HG03521 (cell line): ENCODE results near the gene SRRD.

Source experiments
- ATAC-seq: cut with Tn5 transposase; IDR thresholded peaks from one replicate; pipeline ENCODE4 v1.9.1; 2021; ENCODE audit warnings: mild to moderate bottlenecking, moderate library complexity; ENCODE audit not compliant: unreplicated experiment

SRRD gene

DNA sequence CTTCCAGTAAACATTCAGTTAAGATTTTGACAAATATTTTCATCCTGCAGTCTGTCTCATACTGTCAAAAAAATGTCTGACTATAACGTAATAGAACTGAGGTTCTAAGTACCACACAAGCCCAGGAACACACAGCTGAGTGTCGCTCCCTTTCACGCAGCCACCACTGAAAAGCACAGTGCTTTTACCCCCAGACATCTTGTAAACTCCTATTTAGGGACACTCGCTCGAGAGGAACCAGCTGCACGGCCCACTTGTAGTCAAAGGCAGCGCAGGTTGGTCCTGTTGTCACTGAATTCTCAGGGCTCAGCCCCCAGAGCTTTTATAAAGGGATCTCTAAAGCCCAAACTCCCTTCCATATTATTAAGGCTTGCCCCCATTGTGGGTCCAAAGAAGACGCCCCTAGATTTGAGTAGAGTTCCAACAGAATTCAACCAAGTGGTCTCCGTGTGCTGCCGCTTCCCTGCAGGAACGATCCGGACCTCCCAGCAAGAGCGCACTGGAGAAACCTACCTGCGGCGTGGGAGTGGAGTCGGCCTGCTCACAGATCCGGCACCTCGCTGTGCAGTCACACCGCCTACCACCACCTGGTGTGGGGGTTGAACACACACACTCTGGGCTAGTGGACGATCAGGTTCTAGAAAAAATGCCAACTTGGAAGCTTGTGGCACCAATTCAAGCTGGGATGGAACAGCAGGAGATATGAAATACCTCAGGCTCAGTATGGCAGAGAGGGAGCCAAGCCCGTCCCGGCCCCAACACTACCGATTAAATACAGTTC is 31.3 kb upstream of the SRRD start:
- no peak for ATAC-seq

DNA sequence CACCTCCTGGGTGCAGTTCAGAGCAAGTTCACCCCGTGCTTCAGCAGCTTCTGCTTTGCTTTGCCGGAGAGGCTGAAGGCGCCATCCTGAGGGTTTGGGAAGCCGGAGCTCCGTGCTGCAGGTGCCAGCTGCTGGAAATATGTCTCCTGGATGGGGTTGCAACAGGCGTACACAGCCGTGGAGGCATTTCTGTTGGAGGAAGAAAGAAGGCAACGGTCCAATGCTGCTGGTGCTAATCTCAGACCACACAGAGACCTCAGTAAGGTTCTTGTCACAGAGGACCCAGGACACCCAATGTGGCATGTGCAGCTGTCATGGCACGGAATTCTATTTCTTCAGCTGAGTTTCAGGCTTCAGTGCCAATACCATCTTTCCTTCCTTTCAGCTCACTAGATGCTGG is 30.5 kb upstream of the SRRD start:
- ATAC-seq = no peak

DNA sequence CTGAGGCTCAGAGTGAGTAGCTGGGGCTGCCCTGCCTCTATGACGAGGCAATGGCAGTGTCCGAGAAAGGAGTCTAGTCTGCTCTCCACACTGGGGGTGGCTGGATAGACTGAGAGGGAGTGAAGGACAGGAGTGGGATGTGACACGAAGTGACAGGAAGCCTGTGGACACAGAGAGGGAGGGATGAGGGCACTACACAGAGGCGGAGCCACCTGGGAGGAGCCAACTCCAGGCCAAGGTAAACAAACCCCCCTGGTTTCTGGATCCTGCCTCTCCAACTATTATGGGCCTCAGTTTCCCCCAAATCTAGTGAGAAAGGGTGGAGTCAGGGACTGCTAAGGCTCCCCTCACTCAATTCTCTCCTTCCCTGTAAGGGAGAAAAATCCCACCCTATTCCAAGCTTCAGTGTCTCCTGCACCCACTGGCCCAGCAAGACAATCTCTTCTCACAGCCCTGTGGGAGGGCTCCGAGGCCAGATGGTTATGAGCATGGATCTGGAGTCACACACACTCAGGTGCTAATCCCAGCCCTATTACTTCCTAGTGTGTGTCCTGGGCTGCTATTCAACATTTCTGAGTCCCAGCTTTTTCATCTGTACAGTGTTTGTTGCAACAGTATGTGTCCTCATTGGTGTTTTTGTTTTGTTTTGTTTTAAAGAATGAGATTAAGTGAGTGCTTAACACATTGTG is 29.7 kb upstream of the SRRD start:
- ATAC-seq = no peak

DNA sequence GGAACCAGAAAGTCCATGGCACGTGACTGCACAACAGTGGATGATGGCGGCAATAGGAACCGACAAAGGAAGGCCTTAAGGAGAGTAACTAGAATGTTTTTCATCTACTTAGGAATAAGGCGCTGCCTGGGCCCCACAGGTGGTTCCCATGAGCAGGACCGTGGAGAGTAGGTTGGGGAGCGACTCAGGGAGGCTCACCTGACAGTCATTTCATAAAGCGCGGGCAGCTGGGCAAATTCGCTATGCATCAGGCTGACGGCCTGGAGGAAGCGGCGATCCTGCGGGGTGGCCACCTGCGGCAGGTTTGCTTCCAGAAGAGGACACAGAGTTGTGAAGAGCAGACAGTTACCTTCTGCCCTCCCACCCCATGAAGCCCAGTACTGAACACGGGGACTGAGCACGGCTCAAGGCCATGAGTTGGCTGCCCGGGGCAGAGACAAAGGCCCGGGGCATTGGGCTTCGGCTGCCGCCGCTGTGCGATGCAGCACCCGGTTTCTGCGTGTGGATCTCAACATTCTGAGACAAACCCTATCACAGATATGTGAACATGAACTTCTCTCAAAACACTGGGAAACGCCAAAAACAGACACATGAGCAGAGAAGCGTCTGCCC is 25.9 kb upstream of the SRRD start:
- ATAC-seq = no peak

DNA sequence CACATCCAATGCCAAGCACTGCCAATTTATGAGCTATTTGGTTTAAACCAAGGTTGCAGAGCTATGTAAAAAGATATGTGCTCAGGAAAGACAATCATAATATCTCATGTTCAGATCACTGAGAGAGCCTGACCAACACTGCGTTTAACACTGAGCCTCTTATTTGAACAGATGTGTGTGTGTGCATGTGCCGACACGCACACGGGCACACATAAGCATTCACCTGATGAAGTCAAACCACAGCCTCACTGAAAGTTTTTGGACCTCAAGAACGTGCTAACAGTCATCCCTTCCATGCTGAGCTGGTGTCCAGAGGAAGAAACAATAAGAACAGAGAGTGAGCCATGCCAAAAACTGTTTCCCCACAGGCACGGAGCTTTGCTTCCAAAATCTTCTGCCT is 23.5 kb upstream of the SRRD start:
- ATAC-seq = no peak

DNA sequence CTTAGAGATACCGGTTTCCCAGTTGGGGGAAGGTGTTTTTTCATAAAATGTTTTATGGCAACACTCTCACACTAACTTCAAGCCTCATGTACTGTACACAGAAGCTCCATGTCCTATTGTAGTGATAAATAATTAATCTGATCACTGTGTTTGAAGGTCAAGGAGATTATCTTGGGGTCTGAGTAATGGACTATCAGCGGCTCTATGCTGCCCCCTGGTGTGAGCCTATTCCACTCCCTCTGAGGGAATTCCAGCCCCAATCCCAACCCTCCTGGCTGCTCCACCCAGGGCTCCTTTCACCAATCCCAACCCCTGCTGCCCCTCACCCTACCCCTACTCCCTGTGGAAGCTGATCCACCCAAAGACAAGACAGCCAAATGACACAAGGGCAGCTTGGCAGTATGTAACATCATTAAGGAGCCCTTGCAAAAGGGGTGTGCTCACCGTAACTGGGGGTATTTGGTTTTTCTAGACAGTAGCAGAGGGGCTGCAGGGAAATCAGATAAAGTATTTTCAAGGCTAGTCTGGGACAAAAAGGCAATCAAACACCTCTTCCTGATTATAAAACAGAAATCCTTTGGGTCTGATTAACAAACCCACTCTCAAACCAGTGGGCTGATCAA is 22.4 kb upstream of the SRRD start:
- ATAC-seq = no peak

DNA sequence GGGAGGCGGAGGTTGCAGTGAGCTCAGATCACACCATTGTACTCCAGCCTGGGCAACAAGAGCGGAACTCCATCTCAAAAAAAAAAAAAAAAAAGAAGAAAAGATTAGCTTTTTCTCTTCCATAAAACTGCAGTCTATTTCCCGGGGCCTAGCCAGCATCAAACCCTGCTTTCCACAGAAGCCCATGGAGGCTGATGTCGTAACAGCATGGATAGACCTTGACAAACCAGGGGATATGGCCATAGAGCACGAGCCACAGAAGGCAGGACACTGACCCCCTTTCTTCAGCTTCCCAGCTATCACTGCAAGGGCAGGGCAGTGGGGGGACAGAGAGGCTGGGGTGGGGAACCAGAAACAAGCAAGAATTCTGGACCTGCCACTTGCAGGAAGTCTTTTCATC is 21.6 kb upstream of the SRRD start:
- no peak for ATAC-seq

DNA sequence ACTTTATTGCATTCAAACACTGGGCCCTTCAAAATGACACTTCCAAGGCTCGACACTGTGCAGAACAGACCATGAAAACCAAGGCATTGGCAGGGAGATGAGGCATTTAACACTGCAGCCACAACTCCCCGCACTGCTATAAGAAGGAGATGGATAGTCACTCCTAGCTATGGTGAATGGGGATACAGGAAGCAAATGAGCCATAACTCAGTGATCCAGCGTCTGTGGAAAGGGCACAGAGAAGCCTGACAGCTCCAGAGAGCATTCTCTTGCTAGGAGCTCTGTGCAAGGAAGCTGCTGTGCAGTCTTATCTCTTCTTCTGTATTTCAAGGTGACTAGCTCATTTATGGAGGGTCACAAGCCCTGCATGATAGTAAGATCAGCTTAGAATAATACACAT is 21.0 kb upstream of the SRRD start:
- no peak for ATAC-seq

DNA sequence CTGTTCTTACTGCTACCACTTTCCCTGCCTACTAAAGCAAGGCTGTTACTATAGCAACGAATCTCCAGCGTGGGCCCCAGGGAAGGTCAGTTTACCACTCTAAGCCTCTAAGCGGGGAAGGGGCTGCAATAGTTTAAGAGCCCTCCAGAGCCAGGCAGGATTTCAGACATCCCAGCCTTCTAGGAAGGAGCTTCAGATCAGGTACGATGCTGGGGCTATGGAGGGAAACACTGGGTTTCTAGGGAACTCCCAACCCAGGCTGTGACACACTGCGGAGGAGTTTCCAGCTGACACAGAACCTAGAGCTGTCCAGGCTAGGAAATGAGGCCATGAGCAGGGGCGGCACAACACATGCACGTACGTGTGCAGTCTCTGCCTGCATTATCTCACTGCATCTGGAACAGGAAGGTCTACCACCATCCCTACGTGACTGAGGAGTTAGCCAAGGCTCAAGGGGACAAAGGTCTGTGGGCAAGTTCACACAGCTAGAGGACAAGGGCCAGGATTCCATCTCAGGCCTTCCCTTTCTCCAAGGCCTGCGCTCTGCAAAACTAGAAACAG is 20.5 kb upstream of the SRRD start:
- no peak for ATAC-seq

DNA sequence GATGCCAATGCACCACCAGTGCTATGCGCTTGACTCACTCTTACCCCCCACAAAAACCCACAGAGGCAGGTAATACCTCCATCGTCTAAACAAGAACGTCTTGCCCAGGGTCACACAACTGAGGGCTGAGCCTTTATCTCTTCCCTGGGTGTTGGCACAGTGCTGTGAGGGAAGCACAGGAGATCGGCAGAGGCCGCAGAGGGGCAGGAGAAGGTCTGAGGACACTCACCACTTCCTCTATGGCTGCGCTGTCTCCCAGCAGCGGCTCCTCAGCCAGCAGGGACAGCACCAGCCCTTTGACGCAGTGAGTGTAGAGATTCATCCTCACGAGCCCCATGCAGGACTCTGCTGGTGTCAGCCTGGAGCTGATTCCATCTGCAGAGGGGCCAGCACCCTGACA is 20.0 kb upstream of the SRRD start:
- ATAC-seq = no peak

DNA sequence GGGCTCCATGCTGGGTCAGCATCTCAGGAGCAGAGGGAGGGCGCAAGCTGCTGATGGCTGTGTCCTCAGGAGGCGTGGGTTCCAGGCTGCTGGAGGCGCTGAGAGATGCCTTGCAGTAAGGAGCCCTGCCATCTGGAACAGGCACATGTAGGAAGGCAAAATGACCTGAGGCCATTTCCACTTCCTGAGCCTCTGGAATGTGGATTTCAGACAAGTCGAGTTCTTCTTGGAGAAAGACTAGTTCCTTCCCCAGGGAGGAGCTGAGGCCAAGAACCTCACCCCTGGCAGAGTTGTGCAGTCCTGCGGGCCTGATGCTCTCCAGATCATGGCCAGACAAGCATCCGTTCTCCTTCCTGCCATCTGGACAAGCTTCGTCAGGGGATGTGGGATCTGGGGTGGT is 19.4 kb upstream of the SRRD start:
- ATAC-seq = no peak

DNA sequence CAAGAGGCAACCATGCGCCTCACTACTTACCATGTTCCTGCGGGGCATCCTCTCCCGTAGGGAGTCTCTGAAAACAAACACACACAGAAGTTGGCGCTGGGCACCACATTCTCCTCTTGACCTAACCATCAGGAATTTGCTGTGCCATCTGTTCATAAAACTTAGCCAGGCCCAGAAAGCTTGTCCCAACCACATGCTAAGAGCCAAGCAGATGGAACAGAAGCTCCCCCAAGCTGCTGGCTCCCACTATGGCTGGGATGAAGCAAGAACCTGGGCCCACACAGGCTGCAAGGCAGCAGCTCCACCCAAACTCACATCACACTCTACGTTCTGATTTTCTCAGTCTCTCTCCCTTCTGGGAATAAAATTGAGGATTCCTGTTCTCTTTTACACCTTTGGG is 17.5 kb upstream of the SRRD start:
- ATAC-seq = no peak

DNA sequence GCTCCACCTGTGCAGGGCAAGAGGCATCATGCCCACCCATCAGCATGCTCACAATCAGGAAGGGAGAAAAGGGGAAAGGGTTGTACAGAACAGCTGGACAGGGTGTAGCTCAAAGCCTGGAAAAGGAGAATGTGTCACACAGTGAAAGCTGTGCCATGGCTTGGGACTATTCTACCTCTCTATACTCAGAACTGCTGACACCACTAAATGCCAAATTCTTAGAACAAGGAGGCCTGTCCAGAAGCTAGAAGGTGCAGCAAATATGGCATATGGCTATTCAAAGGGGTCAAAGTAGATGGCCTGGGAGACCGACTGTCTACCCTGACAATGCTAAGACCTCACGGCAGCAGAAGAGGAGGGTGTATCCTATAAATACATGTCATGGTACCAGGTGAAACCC is 12.9 kb upstream of the SRRD start:
- ATAC-seq = no peak

DNA sequence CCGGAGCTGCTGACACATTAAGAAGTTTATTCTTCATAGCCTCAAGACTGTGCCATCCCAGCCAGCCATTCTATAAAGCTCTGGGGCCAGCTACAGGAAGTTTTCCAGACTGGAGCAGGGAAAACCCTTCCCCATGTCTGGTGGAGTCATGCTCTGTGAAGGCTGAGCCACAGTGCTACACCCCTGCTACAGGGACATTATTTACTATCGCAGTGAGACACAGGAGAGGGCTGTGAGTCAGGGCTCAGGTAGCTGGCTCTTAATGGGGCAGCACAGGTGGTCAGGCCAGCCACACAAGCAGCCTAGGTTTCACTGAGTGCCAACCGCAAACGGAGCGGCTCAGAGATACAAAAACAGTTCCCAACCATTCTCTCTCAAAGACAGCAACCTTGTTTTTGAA is 12.2 kb upstream of the SRRD start:
- no peak for ATAC-seq

DNA sequence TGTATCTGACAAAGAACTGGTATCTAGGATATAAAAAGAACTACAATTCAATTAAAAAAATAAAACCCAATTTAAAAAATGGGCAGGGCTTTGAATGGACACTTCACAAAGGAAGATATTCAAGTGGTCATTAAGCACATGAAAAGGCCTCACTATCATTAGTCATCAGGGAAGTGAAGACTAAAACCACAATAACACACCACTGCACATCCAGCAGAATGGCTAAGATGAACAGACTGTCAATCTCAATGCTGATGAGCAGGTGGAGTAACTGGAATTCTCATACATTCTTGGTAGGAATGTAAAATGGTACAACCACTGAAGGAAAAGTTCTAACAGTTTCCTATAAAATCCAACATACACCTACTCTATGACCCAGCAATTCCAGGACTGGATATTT is 9.0 kb upstream of the SRRD start:
- ATAC-seq = no peak

DNA sequence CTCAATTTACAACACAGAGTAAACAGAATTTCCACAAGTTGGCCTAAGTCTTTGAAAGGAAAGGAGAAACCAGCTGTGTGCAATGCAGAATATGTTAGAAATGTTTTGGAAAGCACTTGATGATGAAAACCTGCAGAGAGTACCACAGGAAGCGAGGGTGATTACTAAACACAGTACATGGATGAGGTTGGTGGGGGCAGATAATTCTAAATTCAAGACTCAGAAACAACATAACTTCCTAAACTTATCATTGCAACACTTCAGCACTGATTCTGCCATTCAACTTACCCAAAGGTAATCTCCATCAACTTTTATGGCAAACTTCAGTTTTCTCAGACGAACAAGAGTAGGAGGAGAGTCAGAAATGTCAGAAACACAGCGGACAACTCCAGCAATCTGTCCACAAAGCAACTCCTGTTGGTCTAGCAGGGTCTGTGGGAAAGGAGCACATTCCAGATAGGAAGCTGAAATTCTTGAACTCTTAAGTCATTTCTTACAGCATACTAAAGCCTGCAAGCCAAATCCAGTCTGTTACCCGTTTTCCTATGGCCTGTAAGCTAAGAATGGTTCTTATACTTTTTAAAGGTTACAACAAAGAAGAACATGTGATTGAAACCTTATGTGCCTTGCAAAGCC is 6.9 kb upstream of the SRRD start:
- no peak for ATAC-seq

DNA sequence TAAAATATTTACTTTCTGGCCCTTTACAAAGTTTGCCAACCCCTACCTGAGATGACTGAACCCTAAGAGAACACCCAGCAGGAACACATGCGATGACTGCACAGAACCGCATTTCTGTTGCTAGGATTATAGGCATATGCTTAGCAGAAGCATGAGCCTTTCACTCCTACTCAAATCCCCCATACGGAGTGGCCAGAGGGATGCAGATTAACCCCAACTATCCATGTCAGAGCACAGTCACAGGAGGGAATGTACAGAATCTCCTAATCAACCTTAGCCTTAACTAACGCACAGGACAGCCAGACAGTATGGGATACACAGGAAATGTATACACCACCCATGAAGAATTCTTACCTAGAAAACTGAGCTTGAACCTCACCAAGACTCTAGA is 6.3 kb upstream of the SRRD start:
- no peak for ATAC-seq

DNA sequence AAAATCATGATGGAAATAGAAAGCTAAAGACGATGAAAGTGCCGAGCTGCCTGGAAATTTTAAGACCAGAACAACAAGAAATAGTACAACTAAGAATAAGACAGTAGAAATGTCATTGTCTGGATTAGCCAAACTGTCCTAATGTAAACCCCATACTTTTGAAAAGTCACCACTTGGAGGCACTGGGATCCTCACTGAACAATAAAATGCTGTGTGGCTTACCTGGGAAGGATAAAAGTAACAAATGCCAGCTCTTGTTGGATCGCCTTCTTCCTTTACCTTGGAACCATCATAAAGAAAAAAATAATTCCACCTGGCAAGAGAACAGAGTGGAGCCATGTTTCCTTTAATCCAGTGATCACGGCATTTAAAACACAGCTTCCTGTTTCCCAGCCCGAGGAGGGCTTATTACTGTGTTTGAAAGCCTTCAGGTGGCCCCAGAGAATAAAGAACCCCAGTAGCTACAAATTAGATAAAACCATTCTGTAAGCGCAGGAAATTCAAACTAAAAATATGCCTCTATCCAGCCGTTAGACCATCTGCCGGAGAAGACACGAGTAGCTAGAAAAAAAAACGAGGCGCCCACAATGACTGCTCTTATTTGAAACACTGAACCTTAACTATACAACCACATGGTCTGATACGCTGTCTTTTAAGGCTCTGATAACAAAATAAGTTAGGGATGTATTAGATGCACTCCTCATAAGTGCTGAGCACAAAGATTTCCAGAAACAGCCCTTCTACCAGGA is 4.5 kb upstream of the SRRD start:
- ATAC-seq = no peak

DNA sequence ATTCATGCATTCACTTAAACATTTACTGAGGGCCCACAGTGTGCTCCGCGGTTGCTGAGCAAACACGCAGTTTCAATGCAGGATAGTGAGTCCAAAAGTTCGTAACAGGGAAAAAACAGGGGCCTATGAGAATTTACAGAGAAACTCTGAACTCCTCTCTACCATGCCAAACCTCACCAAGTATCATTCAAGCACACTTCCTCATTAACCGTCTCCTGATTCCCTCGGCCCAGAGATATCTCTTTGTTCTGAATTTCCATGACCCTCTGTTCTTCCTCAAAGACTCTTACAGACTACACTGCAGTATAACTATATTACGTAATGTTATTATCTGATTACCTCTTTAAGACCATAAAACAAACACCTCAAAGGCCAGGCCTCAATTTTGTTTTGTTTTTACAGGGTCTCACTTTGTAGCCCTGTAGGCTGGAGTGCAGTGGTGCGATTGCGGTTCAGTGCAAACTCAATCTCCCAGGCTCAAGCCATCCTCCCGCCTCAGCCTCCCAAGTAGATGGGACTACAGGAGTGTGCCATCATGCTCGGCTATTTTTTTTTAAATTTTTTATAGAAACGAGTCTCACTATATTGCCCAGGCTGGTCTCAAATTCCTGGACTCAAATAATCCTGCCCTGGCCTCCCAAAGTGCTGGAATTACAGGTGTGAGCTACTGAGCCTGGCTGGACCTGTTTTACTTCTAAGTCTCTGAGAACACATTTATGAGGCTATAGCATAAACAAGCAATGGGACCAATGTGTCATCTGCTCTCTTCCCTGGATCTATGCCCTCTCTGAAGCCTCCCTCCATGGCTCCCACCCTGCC is 3.7 kb upstream of the SRRD start:
- no peak for ATAC-seq

DNA sequence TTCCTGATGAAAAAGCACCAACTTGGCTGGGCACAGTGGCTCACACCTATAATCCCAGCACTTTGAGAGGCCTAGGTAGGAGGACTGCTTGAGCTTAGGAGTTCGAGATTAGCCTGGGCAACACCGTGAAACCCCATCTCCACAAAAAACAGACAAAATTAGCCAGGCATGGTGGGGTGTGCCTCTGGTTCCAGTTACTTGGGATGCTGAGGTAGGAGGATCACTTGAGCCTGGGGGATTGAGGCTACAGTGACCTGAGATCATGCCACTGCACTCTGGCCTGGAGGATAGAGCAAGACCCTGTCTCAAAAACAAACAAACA is 3.1 kb upstream of the SRRD start:
- ATAC-seq = no peak
